ENCODE measurements around the gene WDR43.

WDR43 gene

DNA sequence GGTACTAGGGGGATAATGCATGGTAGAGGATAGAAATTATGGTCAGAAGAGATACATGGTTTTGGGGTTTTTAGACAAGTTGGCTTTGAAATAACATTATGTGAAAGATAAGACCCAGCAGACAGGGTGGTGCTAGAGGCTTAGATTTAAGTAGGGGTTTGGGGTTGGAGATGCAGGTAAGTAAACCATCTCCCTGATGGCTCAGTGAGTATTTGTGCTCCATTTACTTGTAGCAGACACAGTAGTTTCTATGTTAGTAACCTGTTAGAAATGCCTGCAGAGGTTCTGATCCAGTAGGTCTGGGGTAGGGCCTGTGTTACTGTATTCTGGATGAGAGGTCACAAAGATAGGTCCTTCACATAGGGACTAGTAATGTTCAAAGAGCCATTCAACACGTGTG, 13.7 kb downstream of the WDR43 start:
- Histone ChIP-seq H3K27ac (ENCODE audit: low read depth, low read length) (no peak overlapping the region), H3K9ac (ENCODE audit: low read depth, low read length) (no peak overlapping the region), H3K36me3 (ENCODE audit: insufficient read depth, low read length) (peaks cover 97% of the 10 kb centered on the region), H3K27me3 (ENCODE audit: insufficient read depth, low read length) (no peaks in the 10 kb centered on the region), H3K4me1 (ENCODE audit: insufficient read depth, low read length) (no peaks in the 10 kb centered on the region), H3K4me3 (ENCODE audit: low read length) (no peak overlapping the region), H3K9me3 (ENCODE audit: insufficient read depth, low read depth, low read length) (no peaks in the 10 kb centered on the region)
- WGBS = 0% methylated on average over 1 of the region's 1 CpG

DNA sequence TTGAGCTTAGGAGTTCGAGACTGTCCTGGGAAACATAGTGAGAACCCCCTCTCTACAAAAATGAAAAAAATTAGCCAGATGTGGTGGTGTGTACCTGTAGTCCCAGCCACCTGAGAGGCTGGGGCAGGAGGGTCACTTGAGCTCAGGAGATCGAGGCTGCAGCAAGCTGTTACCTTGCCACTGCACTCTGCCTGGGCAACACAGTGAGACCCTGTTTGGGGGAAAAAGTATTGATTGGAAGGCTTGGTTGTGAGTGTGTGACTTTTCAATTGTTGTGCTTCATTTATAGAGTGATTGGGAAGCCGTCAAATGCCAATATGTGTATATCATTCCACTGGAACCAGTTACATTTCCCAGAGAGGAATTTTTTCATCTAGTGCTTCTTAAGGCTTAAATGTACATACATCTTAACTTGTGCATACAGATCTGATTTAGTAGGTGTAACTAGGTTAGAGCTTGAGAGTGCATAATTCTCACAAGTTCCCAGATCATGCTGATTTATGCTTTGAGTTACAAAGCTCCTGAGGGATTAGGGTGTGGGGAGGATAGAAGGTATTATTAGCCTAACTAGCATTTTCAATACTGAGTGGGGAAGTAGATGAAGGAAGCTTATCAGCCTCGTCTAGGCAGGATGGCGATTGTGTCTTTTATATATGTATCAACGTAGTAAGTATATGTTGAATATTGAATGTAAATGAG, 15.3 kb downstream of the WDR43 start:
- H3K4me3 ChIP-seq (ENCODE audit: low read length) = no peak overlapping the region
- WGBS = 96% methylated on average over 5 of the region's 6 CpGs
- H3K27ac ChIP-seq (ENCODE audit: low read depth, low read length) = no peak overlapping the region
- H3K36me3 ChIP-seq (ENCODE audit: insufficient read depth, low read length) = peaks cover 96% of the 10 kb centered on the region
- no peaks in the 10 kb centered on the region for H3K4me1 ChIP-seq (ENCODE audit: insufficient read depth, low read length)
- H3K9me3 ChIP-seq (ENCODE audit: insufficient read depth, low read depth, low read length) = no peaks in the 10 kb centered on the region
- H3K27me3 ChIP-seq (ENCODE audit: insufficient read depth, low read length) = no peaks in the 10 kb centered on the region
- H3K9ac ChIP-seq (ENCODE audit: low read depth, low read length) = no peak overlapping the region

DNA sequence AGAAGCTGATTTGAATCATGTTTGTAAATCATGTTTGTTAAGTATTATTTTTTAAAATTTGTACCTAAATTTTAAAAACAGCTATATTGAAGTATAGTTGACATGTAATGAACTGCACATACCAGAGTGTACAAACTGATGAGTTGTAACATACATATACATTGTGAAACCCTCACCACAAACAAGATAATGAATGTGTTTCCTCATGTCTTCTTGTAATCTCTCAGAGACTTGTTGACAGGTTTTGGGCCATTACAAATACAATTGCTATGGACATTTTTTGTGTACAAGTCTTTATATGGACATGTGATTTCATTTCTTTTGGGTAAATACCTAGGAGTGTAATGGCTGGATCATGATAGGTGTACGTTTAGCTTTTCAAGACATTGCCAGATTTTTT, 21.5 kb downstream of the WDR43 start:
- no peak overlapping the region for H3K27ac ChIP-seq (ENCODE audit: low read depth, low read length)
- no peak overlapping the region for H3K4me3 ChIP-seq (ENCODE audit: low read length)
- WGBS = 91% methylated on average over 1 of the region's 1 CpG

DNA sequence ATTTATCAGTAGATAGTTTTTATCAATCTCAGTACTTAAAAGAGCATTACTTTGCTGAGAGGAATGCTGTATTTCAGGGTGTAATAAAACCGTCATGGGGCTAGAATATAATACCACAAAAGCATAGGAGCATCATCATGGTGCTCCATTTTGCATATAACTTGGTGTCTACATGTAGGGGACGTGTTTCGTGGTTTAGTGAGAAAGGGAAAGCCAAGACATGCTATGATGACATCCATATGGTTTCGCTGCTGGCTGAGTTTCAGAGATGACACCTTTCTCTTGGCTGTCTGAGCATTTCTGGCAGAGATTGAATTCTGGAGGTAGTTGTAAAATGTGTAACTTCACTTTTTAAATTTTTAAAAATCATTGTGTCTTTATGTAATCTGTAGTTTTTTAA, 32.4 kb downstream of the WDR43 start:
- Histone ChIP-seq H3K9me3 (ENCODE audit: insufficient read depth, low read depth, low read length) (no peaks in the 10 kb centered on the region), H3K4me1 (ENCODE audit: insufficient read depth, low read length) (no peaks in the 10 kb centered on the region), H3K36me3 (ENCODE audit: insufficient read depth, low read length) (peaks cover 100% of the 10 kb centered on the region), H3K9ac (ENCODE audit: low read depth, low read length) (no peak overlapping the region), H3K27me3 (ENCODE audit: insufficient read depth, low read length) (no peaks in the 10 kb centered on the region), H3K4me3 (ENCODE audit: low read length) (no peak overlapping the region), H3K27ac (ENCODE audit: low read depth, low read length) (no peak overlapping the region)
- 98% methylated on average over 4 of the region's 4 CpGs for WGBS

More for the DNA sequence above, 21.5 kb downstream of the WDR43 start:
- Histone ChIP-seq H3K27me3 (ENCODE audit: insufficient read depth, low read length) (no peaks in the 10 kb centered on the region), H3K4me1 (ENCODE audit: insufficient read depth, low read length) (no peaks in the 10 kb centered on the region), H3K36me3 (ENCODE audit: insufficient read depth, low read length) (peaks cover 91% of the 10 kb centered on the region), H3K9me3 (ENCODE audit: insufficient read depth, low read depth, low read length) (no peaks in the 10 kb centered on the region), H3K9ac (ENCODE audit: low read depth, low read length) (no peak overlapping the region)

GRCh38 chr2:28927469-28927868, 33.0 kb downstream of the WDR43 start:
- Histone ChIP-seq H3K9ac (ENCODE audit: low read depth, low read length) (no peak overlapping the region), H3K4me1 (ENCODE audit: insufficient read depth, low read length) (no peaks in the 10 kb centered on the region), H3K27ac (ENCODE audit: low read depth, low read length) (no peak overlapping the region), H3K4me3 (ENCODE audit: low read length) (no peak overlapping the region), H3K9me3 (ENCODE audit: insufficient read depth, low read depth, low read length) (no peaks in the 10 kb centered on the region), H3K27me3 (ENCODE audit: insufficient read depth, low read length) (no peaks in the 10 kb centered on the region), H3K36me3 (ENCODE audit: insufficient read depth, low read length) (peaks cover 100% of the 10 kb centered on the region)
- 92% methylated on average over 2 of the region's 2 CpGs for WGBS

- H3K27me3 ChIP-seq (ENCODE audit: insufficient read depth, low read length) = no peaks in the 10 kb centered on the region
- WGBS = 100% methylated on average over 1 of the region's 1 CpG
- peaks cover 100% of the 10 kb centered on the region for H3K36me3 ChIP-seq (ENCODE audit: insufficient read depth, low read length)
- no peak overlapping the region for H3K9ac ChIP-seq (ENCODE audit: low read depth, low read length)
- H3K4me3 ChIP-seq (ENCODE audit: low read length) = no peak overlapping the region
- H3K4me1 ChIP-seq (ENCODE audit: insufficient read depth, low read length) = no peaks in the 10 kb centered on the region
- no peak overlapping the region for H3K27ac ChIP-seq (ENCODE audit: low read depth, low read length)
- H3K9me3 ChIP-seq (ENCODE audit: insufficient read depth, low read depth, low read length) = no peaks in the 10 kb centered on the region
These were observed 33.4 kb downstream of the WDR43 start for GRCh38 chr2:28927878-28928277.

DNA sequence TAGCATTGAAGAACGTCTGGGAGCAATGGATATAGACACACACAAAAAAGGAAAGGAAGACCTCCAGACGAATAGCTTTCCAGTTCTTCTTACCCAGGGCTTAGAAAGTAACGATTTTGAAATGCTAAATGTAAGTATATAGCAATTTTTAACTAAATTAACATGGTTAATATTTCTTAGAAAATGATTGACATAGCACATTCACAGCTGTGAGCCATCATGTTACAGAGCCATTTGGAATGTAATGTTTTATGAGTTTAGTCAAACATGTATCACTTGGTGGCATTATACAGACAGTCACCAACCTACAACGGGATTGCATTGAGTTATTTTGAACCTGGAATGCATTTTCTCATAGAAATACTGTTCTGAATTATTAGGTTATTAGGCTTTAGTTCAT, 35.1 kb downstream of the WDR43 start:
- no peak overlapping the region for H3K4me3 ChIP-seq (ENCODE audit: low read length)
- no peaks in the 10 kb centered on the region for H3K27me3 ChIP-seq (ENCODE audit: insufficient read depth, low read length)
- no peak overlapping the region for H3K27ac ChIP-seq (ENCODE audit: low read depth, low read length)
- H3K4me1 ChIP-seq (ENCODE audit: insufficient read depth, low read length) = no peaks in the 10 kb centered on the region
- peaks cover 100% of the 10 kb centered on the region for H3K36me3 ChIP-seq (ENCODE audit: insufficient read depth, low read length)
- no peak overlapping the region for H3K9ac ChIP-seq (ENCODE audit: low read depth, low read length)
- H3K9me3 ChIP-seq (ENCODE audit: insufficient read depth, low read depth, low read length) = no peaks in the 10 kb centered on the region
- WGBS = 100% methylated on average over 1 of the region's 4 CpGs

DNA sequence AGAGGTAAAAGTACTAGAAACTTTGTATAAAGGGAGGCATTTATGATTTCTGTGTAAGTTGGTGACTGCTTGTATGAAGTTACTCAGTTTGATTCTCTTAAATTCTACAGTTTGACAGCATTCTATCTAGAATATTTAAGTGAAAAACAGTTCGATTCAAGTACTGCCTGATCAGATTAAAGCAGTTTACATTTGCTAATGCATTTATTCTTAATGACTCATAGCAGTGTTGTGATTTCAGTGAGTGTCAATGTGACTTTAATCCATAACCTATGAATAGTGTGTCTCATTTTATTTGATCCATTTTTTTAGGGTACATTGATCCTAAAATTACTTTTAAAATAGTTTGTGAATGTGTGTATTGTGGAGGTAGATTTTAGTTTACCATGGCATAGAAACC, 35.7 kb downstream of the WDR43 start:
- H3K27me3 ChIP-seq (ENCODE audit: insufficient read depth, low read length) = no peaks in the 10 kb centered on the region
- H3K36me3 ChIP-seq (ENCODE audit: insufficient read depth, low read length) = peaks cover 100% of the 10 kb centered on the region
- no peak overlapping the region for H3K4me3 ChIP-seq (ENCODE audit: low read length)
- WGBS = 91% methylated on average over 1 of the region's 1 CpG
- H3K9me3 ChIP-seq (ENCODE audit: insufficient read depth, low read depth, low read length) = no peaks in the 10 kb centered on the region
- H3K4me1 ChIP-seq (ENCODE audit: insufficient read depth, low read length) = no peaks in the 10 kb centered on the region
- no peak overlapping the region for H3K9ac ChIP-seq (ENCODE audit: low read depth, low read length)
- H3K27ac ChIP-seq (ENCODE audit: low read depth, low read length) = no peak overlapping the region

- Histone ChIP-seq H3K4me1 (ENCODE audit: insufficient read depth, low read length) (no peaks in the 10 kb centered on the region), H3K9me3 (ENCODE audit: insufficient read depth, low read depth, low read length) (no peaks in the 10 kb centered on the region), H3K27me3 (ENCODE audit: insufficient read depth, low read length) (no peaks in the 10 kb centered on the region), H3K9ac (ENCODE audit: low read depth, low read length) (no peak overlapping the region), H3K4me3 (ENCODE audit: low read length) (no peak overlapping the region), H3K36me3 (ENCODE audit: insufficient read depth, low read length) (peaks cover 99% of the 10 kb centered on the region), H3K27ac (ENCODE audit: low read depth, low read length) (no peak overlapping the region)
- 97% methylated on average over 2 of the region's 2 CpGs for WGBS
These were observed 40.3 kb downstream of the WDR43 start for GRCh38 chr2:28934769-28935168.

DNA sequence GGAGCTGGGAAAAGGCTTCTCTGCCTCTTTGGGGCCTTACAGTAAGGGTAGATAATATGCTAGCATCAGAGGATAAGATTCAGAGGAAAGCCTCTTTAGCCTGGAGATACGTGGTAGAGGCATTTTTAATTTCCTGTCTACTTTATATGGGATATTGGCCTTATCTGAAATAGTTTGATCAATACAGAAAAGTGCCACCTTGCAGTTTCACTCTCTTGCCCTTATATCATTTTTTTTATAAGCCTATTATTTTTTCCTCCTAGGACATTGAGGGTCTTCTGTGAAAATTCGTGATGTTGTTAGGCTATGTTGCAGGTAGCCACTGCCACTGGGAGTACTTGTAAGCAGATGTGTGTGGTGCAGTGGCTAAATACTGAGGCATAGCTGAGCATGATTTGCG, 46.5 kb downstream of the WDR43 start:
- Histone ChIP-seq H3K4me1 (ENCODE audit: insufficient read depth, low read length) (no peaks in the 10 kb centered on the region), H3K9me3 (ENCODE audit: insufficient read depth, low read depth, low read length) (no peaks in the 10 kb centered on the region), H3K27me3 (ENCODE audit: insufficient read depth, low read length) (no peaks in the 10 kb centered on the region), H3K9ac (ENCODE audit: low read depth, low read length) (no peak overlapping the region), H3K36me3 (ENCODE audit: insufficient read depth, low read length) (peaks cover 94% of the 10 kb centered on the region), H3K27ac (ENCODE audit: low read depth, low read length) (no peak overlapping the region), H3K4me3 (ENCODE audit: low read length) (no peak overlapping the region)
- WGBS = 96% methylated on average over 3 of the region's 3 CpGs

GRCh38 chr2:28944535-28945248, 50.2 kb downstream of the WDR43 start:
- H3K36me3 ChIP-seq (ENCODE audit: insufficient read depth, low read length) = peaks cover 90% of the 10 kb centered on the region
- no peaks in the 10 kb centered on the region for H3K4me1 ChIP-seq (ENCODE audit: insufficient read depth, low read length)
- no peak overlapping the region for H3K27ac ChIP-seq (ENCODE audit: low read depth, low read length)
- peaks cover 28% of the 10 kb centered on the region for H3K9me3 ChIP-seq (ENCODE audit: insufficient read depth, low read depth, low read length)
- H3K4me3 ChIP-seq (ENCODE audit: low read length) = no peak overlapping the region
- 86% methylated on average over 14 of the region's 14 CpGs for WGBS
- no peaks in the 10 kb centered on the region for H3K27me3 ChIP-seq (ENCODE audit: insufficient read depth, low read length)
- H3K9ac ChIP-seq (ENCODE audit: low read depth, low read length) = no peak overlapping the region

All from HUES64 (cell line).